HepG2 (cell line): Measurements from ENCODE around the gene OLFM2. TPM values are rescaled to one million over a fixed set of nuclear protein-coding genes. Genes with fewer than 3 reads are reported as not detected.

Experiments used
- CBX1 ChIP-seq: IDR thresholded peaks from one replicate; pipeline ENCODE4 v1.6.1; 2016; ENCODE audit warnings: antibody characterized with exemption, low read depth
- IRF2 ChIP-seq: IDR thresholded peaks from 2 replicates; pipeline ENCODE4 v1.6.1; 2018; ENCODE audit warnings: missing genetic modification reagents, missing compliant biosample characterization
- IRX3 ChIP-seq: sonication (generic); formaldehyde crosslinking; IDR thresholded peaks from 2 replicates; pipeline ENCODE4 v1.8.1; 2023; ENCODE audit warnings: mild to moderate bottlenecking, low read depth, missing genetic modification reagents, borderline replicate concordance
- NCOA1 ChIP-seq: sonication (generic); formaldehyde crosslinking; IDR thresholded peaks from 2 replicates; pipeline ENCODE4 v1.9.0; 2021; ENCODE audit warnings: missing genetic modification reagents
- NFKBIZ ChIP-seq: IDR thresholded peaks from 2 replicates; pipeline ENCODE4 v1.6.1; 2018; ENCODE audit warnings: missing genetic modification reagents, missing compliant biosample characterization
- RAD21 ChIP-seq: fragments of 450-650 bp; formaldehyde crosslinking; IDR thresholded peaks from 2 replicates; pipeline ENCODE4 v1.5.0; 2020; ENCODE audit warnings: mild to moderate bottlenecking
- SIX4 ChIP-seq: sonication (generic); formaldehyde crosslinking; IDR thresholded peaks from 2 replicates; pipeline ENCODE4 v1.4.0; 2020; ENCODE audit warnings: missing genetic modification reagents
- SNAPC2 ChIP-seq: sonication (generic); formaldehyde crosslinking; IDR thresholded peaks from 2 replicates; pipeline ENCODE4 v1.8.1; 2022; ENCODE audit warnings: mild to moderate bottlenecking, missing genetic modification reagents
- TBX2 ChIP-seq: sonication (generic); formaldehyde crosslinking; IDR thresholded peaks from 2 replicates; pipeline ENCODE4 v1.5.0; 2020; ENCODE audit warnings: missing genetic modification reagents, mild to moderate bottlenecking, borderline replicate concordance
- U2AF1 ChIP-seq: fragments of 200-400 bp; formaldehyde crosslinking; optimal IDR thresholded peaks from 2 replicates; pipeline ENCODE3; 2017; ENCODE audit warnings: mild to moderate bottlenecking, low read depth, low read length
- ZFP62 ChIP-seq: sonication (generic); formaldehyde crosslinking; IDR thresholded peaks from 2 replicates; pipeline ENCODE4 v1.4.0; 2020; ENCODE audit warnings: missing genetic modification reagents
- ZNF546 ChIP-seq: sonication (generic); formaldehyde crosslinking; conservative IDR thresholded peaks from 2 replicates; pipeline ENCODE4 v1.8.1; 2023; ENCODE audit warnings: mild to moderate bottlenecking, missing genetic modification reagents
- ZSCAN9 ChIP-seq: IDR thresholded peaks from 2 replicates; pipeline ENCODE4 v1.6.1; 2016; ENCODE audit warnings: borderline replicate concordance
- polyA plus RNA-seq, 8 experiments: library from polyadenylated mRNA; depleted of rRNA in 3 of 8; stranded (reverse) in 7 of 8; unstranded in 1 of 8; fragments of >200 nt; fragmentation: Illumina TruSeq in 4 of 8; extraction: Trizol in 4 of 8; gene quantifications; 2 replicates each; pipeline versions ENCODE4 v1.2.1 to v1.2.3, GENCODE V29; 2011 to 2016; ENCODE audit warnings: low read depth in 4 of 8, missing spikeins in 1 of 8, mixed read lengths in 1 of 8; ENCODE audit not compliant: insufficient read depth in 1 of 8
- total RNA-seq, 5 experiments: library from RNA; depleted of rRNA; stranded (reverse); fragments of >200 nt; fragmentation: Illumina TruSeq; extraction: Trizol; gene quantifications; 2 replicates each; pipeline ENCODE4 v1.2.3, GENCODE V29; 2016; ENCODE audit warnings: low read depth in 1 of 5
- TF ChIP-seq, protein P1 (sequence below): sonication (generic); formaldehyde crosslinking; IDR thresholded peaks from 2 replicates; pipeline ENCODE4 v1.4.0; 2020; ENCODE audit warnings: low read depth, mild to moderate bottlenecking, missing genetic modification reagents
- TF ChIP-seq, protein P2 (sequence below): sonication (generic); formaldehyde crosslinking; IDR thresholded peaks from 2 replicates; pipeline ENCODE4 v1.5.0; 2020; ENCODE audit warnings: mild to moderate bottlenecking, missing genetic modification reagents
- TF ChIP-seq, protein P3 (sequence below): sonication (generic); formaldehyde crosslinking; IDR thresholded peaks from 2 replicates; pipeline ENCODE4 v1.4.0; 2020; ENCODE audit warnings: mild to moderate bottlenecking, missing genetic modification reagents
- TF ChIP-seq, protein P4 (sequence below): sonication (generic); formaldehyde crosslinking; IDR thresholded peaks from 2 replicates; pipeline ENCODE4 v1.5.1; 2020; ENCODE audit warnings: mild to moderate bottlenecking, missing genetic modification reagents, borderline replicate concordance
- TF ChIP-seq, protein P5 (sequence below): IDR thresholded peaks from 2 replicates; pipeline ENCODE4 v1.6.1; 2016; ENCODE audit warnings: missing genetic modification reagents, missing compliant biosample characterization

The OLFM2 gene
- total and polyA plus RNA-seq, 2 of the 13 experiments (the other 11 are each of a cell fraction or from before 2014, with no cell fraction given), result 0.20 to 0.51 TPM

DNA sequence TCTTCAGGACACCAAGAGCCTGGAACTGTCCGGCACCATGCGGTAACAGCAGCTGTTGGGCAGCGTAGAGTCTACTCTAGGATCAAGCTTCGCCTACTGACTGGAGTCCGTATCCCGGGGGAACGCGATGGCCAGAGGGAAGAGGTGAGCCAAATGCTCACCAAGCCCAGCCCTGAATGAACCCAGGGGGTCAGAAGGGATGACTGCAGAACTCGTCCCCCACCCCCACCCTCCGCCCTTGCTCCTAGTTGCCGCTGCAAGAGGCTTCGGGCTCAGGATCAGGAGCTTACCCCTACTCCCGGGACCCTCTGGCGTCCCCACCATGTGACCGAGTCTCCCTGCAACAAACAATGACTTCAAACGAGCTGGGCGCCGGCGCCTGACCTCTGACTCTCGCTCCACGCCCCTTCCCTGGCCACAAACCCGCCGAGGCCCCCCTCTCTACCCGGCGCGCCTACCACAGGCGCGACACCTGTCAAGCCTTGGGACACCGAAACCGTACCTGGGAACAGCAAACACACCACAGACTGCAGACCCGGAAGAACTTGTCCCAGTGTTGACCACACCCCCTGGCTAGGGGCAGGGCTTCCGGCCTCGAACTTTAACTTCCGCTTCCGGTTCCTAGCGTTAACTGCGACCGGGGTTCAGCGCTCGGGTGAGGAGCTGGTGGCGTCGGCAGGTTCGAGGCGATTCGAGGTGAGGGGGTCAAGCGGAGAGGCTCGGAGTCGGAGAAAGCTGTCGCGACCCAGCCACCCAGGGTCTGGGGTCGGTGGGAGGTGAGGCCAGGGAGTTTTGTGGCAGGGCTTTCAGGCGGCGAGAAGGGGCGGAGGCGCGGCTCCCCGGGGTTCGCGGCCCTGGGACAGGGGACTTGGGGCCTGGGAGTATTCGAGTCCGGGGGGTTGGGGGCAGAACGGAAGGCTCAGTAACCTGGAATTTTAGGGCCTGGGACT, 108.8 kb downstream of the OLFM2 start, which contains the start of gene UBL5 (continued):
- TF ChIP-seq, protein P1, sequence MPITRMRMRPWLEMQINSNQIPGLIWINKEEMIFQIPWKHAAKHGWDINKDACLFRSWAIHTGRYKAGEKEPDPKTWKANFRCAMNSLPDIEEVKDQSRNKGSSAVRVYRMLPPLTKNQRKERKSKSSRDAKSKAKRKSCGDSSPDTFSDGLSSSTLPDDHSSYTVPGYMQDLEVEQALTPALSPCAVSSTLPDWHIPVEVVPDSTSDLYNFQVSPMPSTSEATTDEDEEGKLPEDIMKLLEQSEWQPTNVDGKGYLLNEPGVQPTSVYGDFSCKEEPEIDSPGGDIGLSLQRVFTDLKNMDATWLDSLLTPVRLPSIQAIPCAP (CRISPR knock-in tag), result no peak
- TF ChIP-seq CBX1 (peak; percentile 66), SNAPC2 (no peak), U2AF1 (peak; percentile 41), ZFP62 (CRISPR knock-in tag) (no peak), NCOA1 (CRISPR knock-in tag) (no peak), TBX2 (CRISPR knock-in tag) (peak; percentile 64), IRF2 (CRISPR knock-in tag) (peak; percentile 91), RAD21 (no peak), ZSCAN9 (CRISPR knock-in tag) (peak; percentile 62; the same call in 1 of the 2 replicates), NFKBIZ (CRISPR knock-in tag) (0 out of 2 replicates have a peak, but pooled peaks have one; percentile 32), IRX3 (CRISPR knock-in tag) (no peak), ZNF546 (CRISPR knock-in tag) (0 out of 2 replicates have a peak, but pooled peaks have one; percentile 37), SIX4 (CRISPR knock-in tag) (no peak; the same call in 1 of the 2 replicates)
- TF ChIP-seq, protein P2, sequence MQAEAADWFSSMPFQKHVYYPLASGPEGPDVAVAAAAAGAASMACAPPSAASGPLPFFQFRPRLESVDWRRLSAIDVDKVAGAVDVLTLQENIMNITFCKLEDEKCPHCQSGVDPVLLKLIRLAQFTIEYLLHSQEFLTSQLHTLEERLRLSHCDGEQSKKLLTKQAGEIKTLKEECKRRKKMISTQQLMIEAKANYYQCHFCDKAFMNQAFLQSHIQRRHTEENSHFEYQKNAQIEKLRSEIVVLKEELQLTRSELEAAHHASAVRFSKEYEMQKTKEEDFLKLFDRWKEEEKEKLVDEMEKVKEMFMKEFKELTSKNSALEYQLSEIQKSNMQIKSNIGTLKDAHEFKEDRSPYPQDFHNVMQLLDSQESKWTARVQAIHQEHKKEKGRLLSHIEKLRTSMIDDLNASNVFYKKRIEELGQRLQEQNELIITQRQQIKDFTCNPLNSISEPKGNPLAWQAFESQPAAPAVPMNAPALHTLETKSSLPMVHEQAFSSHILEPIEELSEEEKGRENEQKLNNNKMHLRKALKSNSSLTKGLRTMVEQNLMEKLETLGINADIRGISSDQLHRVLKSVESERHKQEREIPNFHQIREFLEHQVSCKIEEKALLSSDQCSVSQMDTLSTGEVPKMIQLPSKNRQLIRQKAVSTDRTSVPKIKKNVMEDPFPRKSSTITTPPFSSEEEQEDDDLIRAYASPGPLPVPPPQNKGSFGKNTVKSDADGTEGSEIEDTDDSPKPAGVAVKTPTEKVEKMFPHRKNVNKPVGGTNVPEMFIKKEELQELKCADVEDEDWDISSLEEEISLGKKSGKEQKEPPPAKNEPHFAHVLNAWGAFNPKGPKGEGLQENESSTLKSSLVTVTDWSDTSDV (CRISPR knock-in tag), result peak; percentile 68; the same call in 1 of the 2 replicates
- TF ChIP-seq, protein P3, sequence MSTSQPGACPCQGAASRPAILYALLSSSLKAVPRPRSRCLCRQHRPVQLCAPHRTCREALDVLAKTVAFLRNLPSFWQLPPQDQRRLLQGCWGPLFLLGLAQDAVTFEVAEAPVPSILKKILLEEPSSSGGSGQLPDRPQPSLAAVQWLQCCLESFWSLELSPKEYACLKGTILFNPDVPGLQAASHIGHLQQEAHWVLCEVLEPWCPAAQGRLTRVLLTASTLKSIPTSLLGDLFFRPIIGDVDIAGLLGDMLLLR, result peak; percentile 84
- TF ChIP-seq, protein P4, sequence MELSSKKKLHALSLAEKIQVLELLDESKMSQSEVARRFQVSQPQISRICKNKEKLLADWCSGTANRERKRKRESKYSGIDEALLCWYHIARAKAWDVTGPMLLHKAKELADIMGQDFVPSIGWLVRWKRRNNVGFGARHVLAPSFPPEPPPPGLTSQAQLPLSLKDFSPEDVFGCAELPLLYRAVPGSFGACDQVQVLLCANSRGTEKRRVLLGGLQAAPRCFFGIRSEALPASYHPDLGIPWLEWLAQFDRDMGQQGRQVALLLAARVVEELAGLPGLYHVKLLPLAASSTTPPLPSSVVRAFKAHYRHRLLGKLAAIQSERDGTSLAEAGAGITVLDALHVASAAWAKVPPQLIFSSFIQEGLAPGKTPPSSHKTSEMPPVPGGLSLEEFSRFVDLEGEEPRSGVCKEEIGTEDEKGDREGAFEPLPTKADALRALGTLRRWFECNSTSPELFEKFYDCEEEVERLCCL, result no peak
- TF ChIP-seq, protein P5, sequence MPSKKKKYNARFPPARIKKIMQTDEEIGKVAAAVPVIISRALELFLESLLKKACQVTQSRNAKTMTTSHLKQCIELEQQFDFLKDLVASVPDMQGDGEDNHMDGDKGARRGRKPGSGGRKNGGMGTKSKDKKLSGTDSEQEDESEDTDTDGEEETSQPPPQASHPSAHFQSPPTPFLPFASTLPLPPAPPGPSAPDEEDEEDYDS (CRISPR knock-in tag), result peak; percentile 89
